Kidney epithelial cell (primary cell): ENCODE measurements around the gene DLG5. TPM values are rescaled to one million over a fixed set of nuclear protein-coding genes. Genes with fewer than 3 reads are reported as not detected.

Experiments used
- DNase-seq: peaks from one replicate; pipeline ENCODE4 v3.0.0-alpha.2; 2010; ENCODE audit warnings: low read depth
- H3K27me3 ChIP-seq: 2 replicates; pipeline ENCODE4 v1.6.0; 2011; ENCODE audit warnings: low read length; ENCODE audit not compliant: control insufficient read depth, insufficient read depth
- H3K36me3 ChIP-seq: 2 replicates; pipeline ENCODE4 v1.5.1; 2011; ENCODE audit warnings: low read length; ENCODE audit not compliant: control insufficient read depth, insufficient read depth
- H3K4me3 ChIP-seq: 2 replicates; pipeline ENCODE4 v1.5.1; 2011; ENCODE audit warnings: low read depth, mild to moderate bottlenecking, control low read depth, low read length
- CTCF ChIP-seq: IDR thresholded peaks from 2 replicates; pipeline ENCODE4 v1.5.1; 2011; ENCODE audit warnings: mild to moderate bottlenecking, moderate library complexity, low read length, control low read depth, inconsistent platforms; ENCODE audit not compliant: insufficient read depth, poor library complexity, severe bottlenecking
- total RNA-seq: library from RNA; depleted of rRNA; stranded (reverse); fragments of >200 nt; gene quantifications from 2 replicates; pipeline ENCODE4 v1.2.3, GENCODE V29; 2015

DLG5 gene
- total RNA-seq, 1 donor from 2014 or later, result 35.9 TPM

GRCh38 chr10:77771851-77772250 is 154.7 kb downstream of the DLG5 start:
- no peak for DNase-seq
- Histone ChIP-seq H3K36me3 (no peaks in the 10 kb centered on the region), H3K27me3 (no peaks in the 10 kb centered on the region), H3K4me3 (no peak overlapping the region)
- TF ChIP-seq CTCF, result no peak

- no peaks in the 10 kb centered on the region for H3K27me3 ChIP-seq
- TF ChIP-seq CTCF, result no peak
- H3K36me3 ChIP-seq, result no peaks in the 10 kb centered on the region
- no peak for DNase-seq
- no peak overlapping the region for H3K4me3 ChIP-seq
These were observed 155.1 kb downstream of the DLG5 start for GRCh38 chr10:77771450-77771849.

- TF ChIP-seq CTCF, result no peak
- DNase-seq, result no peak
- Histone ChIP-seq H3K27me3 (no peaks in the 10 kb centered on the region), H3K36me3 (no peaks in the 10 kb centered on the region), H3K4me3 (no peak overlapping the region)
These were observed 155.7 kb downstream of the DLG5 start for GRCh38 chr10:77770868-77771175.

- DNase-seq, result no peak
- TF ChIP-seq CTCF, result no peak
These were observed 156.3 kb downstream of the DLG5 start for GRCh38 chr10:77770081-77770867.

GRCh38 chr10:77768039-77768438 is 158.5 kb downstream of the DLG5 start:
- Histone ChIP-seq H3K36me3 (no peaks in the 10 kb centered on the region), H3K27me3 (no peaks in the 10 kb centered on the region), H3K4me3 (no peak overlapping the region)
- no peak for TF ChIP-seq CTCF
- no peak for DNase-seq

More at GRCh38 chr10:77770081-77770867, 156.3 kb downstream of the DLG5 start:
- no peaks in the 10 kb centered on the region for H3K27me3 ChIP-seq
- H3K36me3 ChIP-seq, result no peaks in the 10 kb centered on the region
- no peak overlapping the region for H3K4me3 ChIP-seq
